HepG2 (cell line): ENCODE data around the gene SLC38A3. TPM values are rescaled to one million over a fixed set of nuclear protein-coding genes. Genes with fewer than 3 reads are reported as not detected.
A peak's percentile ranks its signal among the peaks of the same experiment; 100 is the strongest.

Source experiments
- BATF2 ChIP-seq: sonication (generic); formaldehyde crosslinking; IDR thresholded peaks from 2 replicates; pipeline ENCODE4 v1.8.0; 2022; ENCODE audit warnings: mild to moderate bottlenecking, missing genetic modification reagents, moderate library complexity
- BRD4 ChIP-seq: sonication (generic); formaldehyde crosslinking; IDR thresholded peaks from 2 replicates; pipeline ENCODE4 v1.4.0; 2020; ENCODE audit warnings: missing genetic modification reagents
- BRF2 ChIP-seq: sonication (generic); formaldehyde crosslinking; IDR thresholded peaks from 2 replicates; pipeline ENCODE4 v1.8.1; 2022; ENCODE audit warnings: mild to moderate bottlenecking, missing genetic modification reagents
- DRAP1 ChIP-seq: IDR thresholded peaks from 2 replicates; pipeline ENCODE4 v1.6.1; 2016; ENCODE audit warnings: missing genetic modification reagents, missing compliant biosample characterization
- GATA4 ChIP-seq: sonication (generic); IDR thresholded peaks from 2 replicates; pipeline ENCODE4 v1.6.1; 2016; ENCODE audit warnings: antibody characterized with exemption, low read depth, borderline replicate concordance
- HCFC1 ChIP-seq: fragments of 150-350 bp; IDR thresholded peaks from 2 replicates; pipeline ENCODE4 v1.6.1; 2014; ENCODE audit warnings: low read depth, low read length
- HMGXB4 ChIP-seq, 2 experiments: sonication (generic) in 1 of 2; formaldehyde crosslinking in 1 of 2; IDR thresholded peaks; 2 replicates each; pipeline versions ENCODE4 v1.4.0 to v1.6.1; 2018 to 2020; ENCODE audit warnings: missing genetic modification reagents in 2 of 2, borderline replicate concordance in 1 of 2, low read depth in 1 of 2, mild to moderate bottlenecking in 1 of 2, missing biosample characterization in 1 of 2
- KIAA2018 ChIP-seq: sonication (generic); formaldehyde crosslinking; IDR thresholded peaks from 2 replicates; pipeline ENCODE4 v1.5.0; 2020; ENCODE audit warnings: mild to moderate bottlenecking, missing genetic modification reagents, borderline replicate concordance
- MEIS1 ChIP-seq: sonication (generic); formaldehyde crosslinking; IDR thresholded peaks from 2 replicates; pipeline ENCODE4 v1.9.0; 2021; ENCODE audit warnings: mild to moderate bottlenecking, missing genetic modification reagents, moderate library complexity, borderline replicate concordance
- MYC ChIP-seq: sonication (generic); formaldehyde crosslinking; IDR thresholded peaks from 2 replicates; pipeline ENCODE4 v1.9.0; 2021; ENCODE audit warnings: missing genetic modification reagents, borderline replicate concordance
- SOX13 ChIP-seq, 3 experiments: fragments of 450-650 bp in 1 of 3; sonication (generic) in 1 of 3; formaldehyde crosslinking in 1 of 3; IDR thresholded peaks in 2 of 3; conservative IDR thresholded peaks in 1 of 3; 2 replicates each; pipeline versions ENCODE4 v1.5.0 to v1.6.1; 2016 to 2020; ENCODE audit warnings: antibody characterized with exemption in 1 of 3, mild to moderate bottlenecking in 1 of 3, missing compliant biosample characterization in 1 of 3, missing genetic modification reagents in 1 of 3, moderate library complexity in 1 of 3
- SSRP1 ChIP-seq: IDR thresholded peaks from 2 replicates; pipeline ENCODE4 v1.6.1; 2016; ENCODE audit warnings: control low read depth
- U2AF2 ChIP-seq: fragments of 200-400 bp; formaldehyde crosslinking; IDR thresholded peaks from 2 replicates; pipeline ENCODE4 v1.6.1; 2017; ENCODE audit warnings: low read depth, mild to moderate bottlenecking, low read length
- ZNF441 ChIP-seq: sonication (generic); formaldehyde crosslinking; IDR thresholded peaks from 2 replicates; pipeline ENCODE4 v1.7.0; 2021; ENCODE audit warnings: missing genetic modification reagents, borderline replicate concordance
- ZNF674 ChIP-seq: sonication (generic); formaldehyde crosslinking; IDR thresholded peaks from 2 replicates; pipeline ENCODE4 v1.5.0; 2020; ENCODE audit warnings: low read depth, mild to moderate bottlenecking, missing genetic modification reagents
- polyA plus RNA-seq, 8 experiments: library from polyadenylated mRNA; depleted of rRNA in 3 of 8; stranded (reverse) in 7 of 8; unstranded in 1 of 8; fragments of >200 nt; fragmentation: Illumina TruSeq in 4 of 8; extraction: Trizol in 4 of 8; gene quantifications; 2 replicates each; pipeline versions ENCODE4 v1.2.1 to v1.2.3, GENCODE V29; 2011 to 2016; ENCODE audit warnings: low read depth in 4 of 8, missing spikeins in 1 of 8, mixed read lengths in 1 of 8; ENCODE audit not compliant: insufficient read depth in 1 of 8
- total RNA-seq, 5 experiments: library from RNA; depleted of rRNA; stranded (reverse); fragments of >200 nt; fragmentation: Illumina TruSeq; extraction: Trizol; gene quantifications; 2 replicates each; pipeline ENCODE4 v1.2.3, GENCODE V29; 2016; ENCODE audit warnings: low read depth in 1 of 5

Gene SLC38A3
- total and polyA plus RNA-seq, 2 of the 13 experiments (the other 11 are each of a cell fraction or from before 2014, with no cell fraction given): 29.8 to 164 TPM

- TF ChIP-seq BRF2 (CRISPR knock-in tag) (no peak), U2AF2 (no peak), SOX13 (IDR thresholded peaks at IDR 0.05) (no peak), SOX13 (CRISPR knock-in tag; conservative IDR thresholded peaks at IDR 0.05 in 1 of 2, IDR thresholded peaks at IDR 0.05 in 1 of 2) (peak in 1 of 2 experiments; percentile 26; a peak in 1 of 4 replicates), ZNF441 (CRISPR knock-in tag) (no peak), MYC (CRISPR knock-in tag) (peak; percentile 36; the same call in 1 of the 2 replicates), HMGXB4 (CRISPR knock-in tag; IDR thresholded peaks at IDR 0.05; ENCODE audit: borderline replicate concordance in 1 of 2, low read depth in 1 of 2) (no peak; a peak in 1 of 4 replicates), BRD4 (CRISPR knock-in tag) (no peak; the same call in none of the 2 replicates), HCFC1 (no peak), DRAP1 (CRISPR knock-in tag) (no peak), KIAA2018 (CRISPR knock-in tag) (no peak), SSRP1 (no peak), GATA4 (no peak), BATF2 (CRISPR knock-in tag) (no peak), MEIS1 (CRISPR knock-in tag) (no peak), ZNF674 (no peak)
Measured at GRCh38 chr3:50268703-50269451, 63.8 kb downstream of the SLC38A3 start, which contains the start of gene SEMA3B (continued).
